ENCODE measurements around the gene ZCRB1.
"Not testable (repeated sequence)": the region's sequence is repeated elsewhere in the genome, so short reads cannot be mapped to it uniquely, and the experiment has no call there.

ZCRB1 gene

GRCh38 chr12:42356344-42356743 lies 30.4 kb upstream of the ZCRB1 start:
- Histone ChIP-seq H3F3A (ENCODE audit: insufficient read depth, low read length) (no peaks in the 10 kb centered on the region), H3K9ac (ENCODE audit: low read length) (no peak overlapping the region), H3K9me2 (ENCODE audit: low read depth, low read length) (no peaks in the 10 kb centered on the region), H3K27ac (ENCODE audit: low read depth, low read length, poor library complexity, severe bottlenecking) (no peak overlapping the region), H3K4me3 (ENCODE audit: low read depth, low read length, poor library complexity, severe bottlenecking) (no peak overlapping the region), H3K9me3 (ENCODE audit: low read length) (no peaks in the 10 kb centered on the region), H2AFZ (ENCODE audit: low read length) (no peak overlapping the region), H3K4me1 (ENCODE audit: insufficient read depth, low read length, severe bottlenecking) (no peaks in the 10 kb centered on the region), H3K4me2 (ENCODE audit: low read length) (no peak overlapping the region), H3K79me2 (ENCODE audit: insufficient read depth, low read length) (0 out of 2 replicates have a peak, but pooled peaks cover 3% of the 10 kb centered on the region), H4K20me1 (ENCODE audit: insufficient read depth, low read length) (no peaks in the 10 kb centered on the region), H3K36me3 (ENCODE audit: insufficient read depth, low read length) (peaks cover 75% of the 10 kb centered on the region), H3K27me3 (ENCODE audit: insufficient read depth, low read length) (no peaks in the 10 kb centered on the region)
- TF ChIP-seq CTCF (IDR thresholded peaks at IDR 0.05; ENCODE audit: low read length) (no peak), EZH2 (IDR thresholded peaks at IDR 0.05; ENCODE audit: borderline replicate concordance, low read length) (no peak)

GRCh38 chr12:42350021-42350407 lies 24.1 kb upstream of the ZCRB1 start:
- H3K4me1 ChIP-seq (ENCODE audit: insufficient read depth, low read length, severe bottlenecking); H3K4me3 ChIP-seq (ENCODE audit: low read depth, low read length, poor library complexity, severe bottlenecking); H3K27me3 ChIP-seq (ENCODE audit: insufficient read depth, low read length); H3K9me3 ChIP-seq (ENCODE audit: low read length); H3F3A ChIP-seq (ENCODE audit: insufficient read depth, low read length); H3K9ac ChIP-seq (ENCODE audit: low read length); H2AFZ ChIP-seq (ENCODE audit: low read length); H3K9me2 ChIP-seq (ENCODE audit: low read depth, low read length); H3K4me2 ChIP-seq (ENCODE audit: low read length); H4K20me1 ChIP-seq (ENCODE audit: insufficient read depth, low read length); H3K27ac ChIP-seq (ENCODE audit: low read depth, low read length, poor library complexity, severe bottlenecking): not testable (repeated sequence)
- Histone ChIP-seq H3K79me2 (ENCODE audit: insufficient read depth, low read length) (peaks cover 36% of the 10 kb centered on the region), H3K36me3 (ENCODE audit: insufficient read depth, low read length) (peaks cover 68% of the 10 kb centered on the region)

GRCh38 chr12:42349119-42350020 lies 23.5 kb upstream of the ZCRB1 start:
- not testable (repeated sequence) for H3K4me3 ChIP-seq (ENCODE audit: low read depth, low read length, poor library complexity, severe bottlenecking); H3K4me2 ChIP-seq (ENCODE audit: low read length); H4K20me1 ChIP-seq (ENCODE audit: insufficient read depth, low read length); H3K9me3 ChIP-seq (ENCODE audit: low read length); H3F3A ChIP-seq (ENCODE audit: insufficient read depth, low read length); H2AFZ ChIP-seq (ENCODE audit: low read length); H3K9ac ChIP-seq (ENCODE audit: low read length); H3K4me1 ChIP-seq (ENCODE audit: insufficient read depth, low read length, severe bottlenecking); H3K9me2 ChIP-seq (ENCODE audit: low read depth, low read length); H3K27me3 ChIP-seq (ENCODE audit: insufficient read depth, low read length); H3K27ac ChIP-seq (ENCODE audit: low read depth, low read length, poor library complexity, severe bottlenecking)
- peaks cover 68% of the 10 kb centered on the region for H3K36me3 ChIP-seq (ENCODE audit: insufficient read depth, low read length)
- peaks cover 42% of the 10 kb centered on the region for H3K79me2 ChIP-seq (ENCODE audit: insufficient read depth, low read length)

GRCh38 chr12:42346403-42347002 lies 20.6 kb upstream of the ZCRB1 start:
- Histone ChIP-seq H3K27me3 (ENCODE audit: insufficient read depth, low read length) (no peaks in the 10 kb centered on the region), H4K20me1 (ENCODE audit: insufficient read depth, low read length) (no peaks in the 10 kb centered on the region), H3K27ac (ENCODE audit: low read depth, low read length, poor library complexity, severe bottlenecking) (no peak overlapping the region), H3K36me3 (ENCODE audit: insufficient read depth, low read length) (peaks cover 65% of the 10 kb centered on the region), H3K9me2 (ENCODE audit: low read depth, low read length) (no peaks in the 10 kb centered on the region), H3F3A (ENCODE audit: insufficient read depth, low read length) (no peaks in the 10 kb centered on the region), H3K9ac (ENCODE audit: low read length) (no peak overlapping the region), H2AFZ (ENCODE audit: low read length) (no peak overlapping the region), H3K9me3 (ENCODE audit: low read length) (no peaks in the 10 kb centered on the region), H3K79me2 (ENCODE audit: insufficient read depth, low read length) (peaks cover 62% of the 10 kb centered on the region), H3K4me3 (ENCODE audit: low read depth, low read length, poor library complexity, severe bottlenecking) (no peak overlapping the region), H3K4me2 (ENCODE audit: low read length) (no peak overlapping the region), H3K4me1 (ENCODE audit: insufficient read depth, low read length, severe bottlenecking) (no peaks in the 10 kb centered on the region)
- TF ChIP-seq CTCF (IDR thresholded peaks at IDR 0.05; ENCODE audit: low read length) (no peak), EZH2 (IDR thresholded peaks at IDR 0.05; ENCODE audit: borderline replicate concordance, low read length) (no peak)
